MM.1S (cell line): Measurements from ENCODE around the gene CTU1.

Experiments
- CTCF ChIP-seq: fragments of 300-600 bp; sonication (generic); IDR thresholded peaks from 2 replicates; pipeline ENCODE4 v1.5.1; 2016; ENCODE audit warnings: antibody characterized with exemption, low read length, mixed read lengths
- EZH2 ChIP-seq: fragments of 300-600 bp; sonication (generic); optimal IDR thresholded peaks from 2 replicates; pipeline ENCODE3; 2017; ENCODE audit warnings: low read depth, mild to moderate bottlenecking, antibody characterized with exemption, low read length, mixed read lengths

DNA sequence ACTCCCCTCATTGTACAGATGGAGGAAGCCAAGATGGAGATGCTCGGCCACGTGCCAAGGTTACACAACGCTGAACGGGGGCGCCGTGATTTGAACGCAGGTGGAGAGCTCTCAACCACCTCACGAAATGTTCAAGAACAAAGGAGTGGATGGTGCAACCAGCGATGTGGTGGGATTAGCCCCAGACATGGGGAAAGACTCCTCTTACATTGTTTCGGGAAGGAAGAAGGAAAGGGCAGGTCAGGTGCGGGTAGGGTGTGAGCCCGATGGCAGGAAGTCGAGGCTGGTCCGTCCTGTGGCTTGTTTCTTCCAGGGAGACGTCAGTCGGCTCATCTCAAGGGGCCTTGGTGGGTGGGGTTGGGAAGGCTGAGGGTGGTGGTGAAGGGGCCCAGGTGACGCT lies 18.4 kb downstream of the CTU1 start:
- TF ChIP-seq CTCF: no peak
- TF ChIP-seq EZH2: no peak
